ENCODE data around the gene HYAL4.

- TF ChIP-seq CTCF (IDR thresholded peaks at IDR 0.05) (no peak), POLR2A (IDR thresholded peaks at IDR 0.05) (no peak)
Observed at GRCh38 chr7:123923599-123923998, 78.6 kb downstream of the HYAL4 start.

All from body of pancreas (tissue), 4 donors.